ENCODE measurements around the gene CHMP6.

Gene CHMP6

GRCh38 chr17:80991645-80992076 lies at the start of gene CHMP6:
TSS of gene CHMP6 (plus strand) at chr17:80991841. CDS start at chr17:80991919, 78 bp downstream.
- in situ Hi-C loops (cut with HindIII; ENCODE audit: low sequenced_read_pairs) = no loop called here

GRCh38 chr17:80942423-80943345 lies 49.0 kb upstream of the CHMP6 start:
- in situ Hi-C loops (cut with HindIII; ENCODE audit: low sequenced_read_pairs) = no loop called here

GRCh38 chr17:80943346-80944145 lies 48.1 kb upstream of the CHMP6 start:
- in situ Hi-C loops (cut with HindIII; ENCODE audit: low sequenced_read_pairs) = no loop called here

GRCh38 chr17:80944326-80944725 lies 47.3 kb upstream of the CHMP6 start:
- in situ Hi-C loops (cut with HindIII; ENCODE audit: low sequenced_read_pairs) = no loop called here

- in situ Hi-C loops (cut with HindIII; ENCODE audit: low sequenced_read_pairs) = no loop called here
Measured at GRCh38 chr17:80945736-80946135, 45.9 kb upstream of the CHMP6 start.

- in situ Hi-C loops (cut with HindIII; ENCODE audit: low sequenced_read_pairs) = no loop called here
Measured at GRCh38 chr17:80946449-80946848, 45.2 kb upstream of the CHMP6 start.

GRCh38 chr17:80947200-80947940 lies 44.3 kb upstream of the CHMP6 start:
- in situ Hi-C loops (cut with HindIII; ENCODE audit: low sequenced_read_pairs) = no loop called here

- in situ Hi-C loops (cut with HindIII; ENCODE audit: low sequenced_read_pairs) = no loop called here
Measured at GRCh38 chr17:80948019-80948975, 43.3 kb upstream of the CHMP6 start.

GRCh38 chr17:80948976-80949450 lies 42.6 kb upstream of the CHMP6 start:
- in situ Hi-C loops (cut with HindIII; ENCODE audit: low sequenced_read_pairs) = no loop called here

- in situ Hi-C loops (cut with HindIII; ENCODE audit: low sequenced_read_pairs) = no loop called here
Measured at GRCh38 chr17:80949451-80950421, 41.9 kb upstream of the CHMP6 start.

- in situ Hi-C loops (cut with HindIII; ENCODE audit: low sequenced_read_pairs) = no loop called here
Measured at GRCh38 chr17:80950466-80951120, 41.0 kb upstream of the CHMP6 start.

GRCh38 chr17:80951121-80952090 lies 40.2 kb upstream of the CHMP6 start:
- in situ Hi-C loops (cut with HindIII; ENCODE audit: low sequenced_read_pairs) = no loop called here

GRCh38 chr17:80952291-80952690 lies 39.4 kb upstream of the CHMP6 start:
- in situ Hi-C loops (cut with HindIII; ENCODE audit: low sequenced_read_pairs) = no loop called here

- in situ Hi-C loops (cut with HindIII; ENCODE audit: low sequenced_read_pairs) = no loop called here
Measured at GRCh38 chr17:80953471-80954315, 37.9 kb upstream of the CHMP6 start.

GRCh38 chr17:80955078-80955477 lies 36.6 kb upstream of the CHMP6 start:
- in situ Hi-C loops (cut with HindIII; ENCODE audit: low sequenced_read_pairs) = no loop called here

GRCh38 chr17:80955671-80956280 lies 35.9 kb upstream of the CHMP6 start:
- in situ Hi-C loops (cut with HindIII; ENCODE audit: low sequenced_read_pairs) = no loop called here

All from DLD1 (cell line).